ENCODE data around the gene ERCC6L. TPM values are rescaled to one million over a fixed set of nuclear protein-coding genes. Genes with fewer than 3 reads are reported as not detected.

Gene ERCC6L
- total RNA-seq, 1 donor = 0.72 TPM

GRCh38 chrX:72268597-72269365 lies 30.0 kb upstream of the ERCC6L start:
- Histone ChIP-seq H4K20me1 (ENCODE audit: insufficient read depth, low read length) (peaks cover 45% of the 10 kb centered on the region), H3K4me2 (ENCODE audit: insufficient read depth, low read length) (no peak overlapping the region), H3K27me3 (ENCODE audit: insufficient read depth, low read length) (no peaks in the 10 kb centered on the region), H3K36me3 (ENCODE audit: insufficient read depth, low read length) (peaks cover 64% of the 10 kb centered on the region), H3K9me3 (ENCODE audit: low read depth, low read length) (no peaks in the 10 kb centered on the region), H3K4me1 (ENCODE audit: insufficient read depth, low read length) (peaks cover 50% of the 10 kb centered on the region), H3K27ac (ENCODE audit: low read depth, low read length) (peak overlapping the region; percentile 85), H3K4me3 (ENCODE audit: insufficient read depth, low read length) (no peak overlapping the region), H3K79me2 (ENCODE audit: insufficient read depth, low read length) (peaks cover 2% of the 10 kb centered on the region), H2AFZ (ENCODE audit: low read length) (no peak overlapping the region)
- peak; percentile 87 for DNase-seq (ENCODE audit: insufficient read length, low spot score, missing footprints)
- TF ChIP-seq CTCF (IDR thresholded peaks at IDR 0.05; ENCODE audit: extremely low read depth, low read depth, low read length) = no peak

- Histone ChIP-seq H3K4me1 (ENCODE audit: insufficient read depth, low read length) (peaks cover 22% of the 10 kb centered on the region), H3K9me3 (ENCODE audit: low read depth, low read length) (no peaks in the 10 kb centered on the region), H4K20me1 (ENCODE audit: insufficient read depth, low read length) (peaks cover 13% of the 10 kb centered on the region), H3K4me3 (ENCODE audit: insufficient read depth, low read length) (no peak overlapping the region), H3K27me3 (ENCODE audit: insufficient read depth, low read length) (no peaks in the 10 kb centered on the region), H3K4me2 (ENCODE audit: insufficient read depth, low read length) (no peak overlapping the region), H3K36me3 (ENCODE audit: insufficient read depth, low read length) (peaks cover 29% of the 10 kb centered on the region), H2AFZ (ENCODE audit: low read length) (no peak overlapping the region), H3K79me2 (ENCODE audit: insufficient read depth, low read length) (no peaks in the 10 kb centered on the region), H3K27ac (ENCODE audit: low read depth, low read length) (no peak overlapping the region)
- no peak for DNase-seq (ENCODE audit: insufficient read length, low spot score, missing footprints)
- no peak for TF ChIP-seq CTCF (IDR thresholded peaks at IDR 0.05; ENCODE audit: extremely low read depth, low read depth, low read length)
Measured at GRCh38 chrX:72265263-72265662, 26.4 kb upstream of the ERCC6L start.

GRCh38 chrX:72262077-72262476 lies 23.2 kb upstream of the ERCC6L start:
- no peak overlapping the region for H3K4me2 ChIP-seq (ENCODE audit: insufficient read depth, low read length)
- no peaks in the 10 kb centered on the region for H3K27me3 ChIP-seq (ENCODE audit: insufficient read depth, low read length)
- H3K36me3 ChIP-seq (ENCODE audit: insufficient read depth, low read length) = no peaks in the 10 kb centered on the region
- H3K4me3 ChIP-seq (ENCODE audit: insufficient read depth, low read length) = no peak overlapping the region
- H3K27ac ChIP-seq (ENCODE audit: low read depth, low read length) = no peak overlapping the region
- H2AFZ ChIP-seq (ENCODE audit: low read length) = no peak overlapping the region
- no peaks in the 10 kb centered on the region for H3K9me3 ChIP-seq (ENCODE audit: low read depth, low read length)
- DNase-seq (ENCODE audit: insufficient read length, low spot score, missing footprints) = no peak
- peaks cover 6% of the 10 kb centered on the region for H3K4me1 ChIP-seq (ENCODE audit: insufficient read depth, low read length)
- no peaks in the 10 kb centered on the region for H4K20me1 ChIP-seq (ENCODE audit: insufficient read depth, low read length)
- TF ChIP-seq CTCF (IDR thresholded peaks at IDR 0.05; ENCODE audit: extremely low read depth, low read depth, low read length) = no peak
- no peaks in the 10 kb centered on the region for H3K79me2 ChIP-seq (ENCODE audit: insufficient read depth, low read length)

- no peaks in the 10 kb centered on the region for H3K79me2 ChIP-seq (ENCODE audit: insufficient read depth, low read length)
- H3K4me2 ChIP-seq (ENCODE audit: insufficient read depth, low read length) = no peak overlapping the region
- no peaks in the 10 kb centered on the region for H4K20me1 ChIP-seq (ENCODE audit: insufficient read depth, low read length)
- H3K4me1 ChIP-seq (ENCODE audit: insufficient read depth, low read length) = peaks cover 6% of the 10 kb centered on the region
- TF ChIP-seq CTCF (IDR thresholded peaks at IDR 0.05; ENCODE audit: extremely low read depth, low read depth, low read length) = no peak
- H2AFZ ChIP-seq (ENCODE audit: low read length) = no peak overlapping the region
- H3K4me3 ChIP-seq (ENCODE audit: insufficient read depth, low read length) = no peak overlapping the region
- H3K9me3 ChIP-seq (ENCODE audit: low read depth, low read length) = no peaks in the 10 kb centered on the region
- H3K27me3 ChIP-seq (ENCODE audit: insufficient read depth, low read length) = peaks cover 8% of the 10 kb centered on the region
- no peak for DNase-seq (ENCODE audit: insufficient read length, low spot score, missing footprints)
- no peak overlapping the region for H3K27ac ChIP-seq (ENCODE audit: low read depth, low read length)
- no peaks in the 10 kb centered on the region for H3K36me3 ChIP-seq (ENCODE audit: insufficient read depth, low read length)
Measured at GRCh38 chrX:72260448-72260847, 21.6 kb upstream of the ERCC6L start.
